ENCODE measurements around the gene FOXD1.
"Not testable (repeated sequence)": the region's sequence is repeated elsewhere in the genome, so short reads cannot be mapped to it uniquely, and the experiment has no call there.

Gene FOXD1

GRCh38 chr5:73448463-73449136, at the start of gene FOXD1:
TSS of gene FOXD1 (minus strand) at chr5:73448777. CDS start at chr5:73448362, 415 bp downstream.
- DNase-seq (ENCODE audit: low read depth), result peak; percentile 89

DNA sequence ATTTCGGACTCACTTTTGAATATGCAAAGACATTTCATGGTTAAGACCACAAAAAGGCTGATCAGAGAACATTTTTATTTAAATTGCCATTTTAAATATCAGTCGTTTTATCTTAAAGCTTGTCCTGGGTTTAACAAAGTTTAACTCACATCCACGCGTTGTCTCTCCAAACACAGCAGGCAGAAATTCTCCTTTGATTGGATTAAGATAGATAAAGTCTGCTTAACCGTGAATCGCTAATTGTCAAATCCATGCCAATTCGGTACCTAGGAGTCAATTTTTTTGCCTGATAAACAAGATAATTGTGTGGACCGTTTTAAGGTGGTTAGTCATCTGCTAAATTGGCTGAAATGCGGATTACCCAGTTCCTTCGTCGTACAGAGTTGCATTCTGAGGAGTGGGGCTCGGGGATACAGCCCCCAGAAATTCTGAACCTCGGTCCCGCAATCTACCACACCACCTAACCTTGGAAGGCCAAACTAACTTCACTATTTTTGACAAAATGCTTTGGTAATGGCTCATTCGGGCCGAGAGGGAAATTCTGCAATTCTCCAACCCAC, 49.0 kb upstream of the FOXD1 start:
- DNase-seq (ENCODE audit: low read depth), result peak; percentile 2

- DNase-seq (ENCODE audit: low read depth), result peak; percentile 68
Measured at GRCh38 chr5:73496984-73497457, 48.4 kb upstream of the FOXD1 start.

DNA sequence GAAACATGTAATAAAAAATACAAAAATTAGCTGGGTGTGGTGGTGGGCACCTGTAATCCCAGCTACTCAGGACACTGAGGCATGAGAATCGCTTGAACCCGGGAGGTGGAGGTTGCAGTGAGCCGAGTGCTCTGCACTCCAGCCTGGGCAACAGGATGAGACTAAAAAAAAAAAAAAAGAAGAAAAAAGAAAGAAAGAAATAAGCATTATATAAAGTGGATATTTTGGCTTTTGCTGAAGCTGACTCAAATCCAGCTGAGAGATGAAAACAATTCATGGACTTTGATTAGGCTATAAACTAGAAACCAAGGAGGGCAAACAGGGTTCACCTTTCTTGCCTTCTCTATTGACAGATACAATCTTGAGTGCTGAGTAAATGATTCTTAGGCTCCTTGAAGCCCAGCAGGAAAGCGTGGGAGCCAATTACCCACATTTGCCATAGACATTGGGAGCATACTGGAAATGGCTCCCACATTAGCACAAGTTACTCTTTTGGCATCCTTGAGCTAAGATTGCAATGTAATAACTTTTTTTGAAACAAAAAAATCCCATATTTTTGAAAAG, 47.3 kb upstream of the FOXD1 start:
- no peak for DNase-seq (ENCODE audit: low read depth)

GRCh38 chr5:73494721-73495120, 46.1 kb upstream of the FOXD1 start:
- no peak for DNase-seq (ENCODE audit: low read depth)

- no peak for DNase-seq (ENCODE audit: low read depth)
Measured at GRCh38 chr5:73493421-73493820, 44.8 kb upstream of the FOXD1 start.

DNA sequence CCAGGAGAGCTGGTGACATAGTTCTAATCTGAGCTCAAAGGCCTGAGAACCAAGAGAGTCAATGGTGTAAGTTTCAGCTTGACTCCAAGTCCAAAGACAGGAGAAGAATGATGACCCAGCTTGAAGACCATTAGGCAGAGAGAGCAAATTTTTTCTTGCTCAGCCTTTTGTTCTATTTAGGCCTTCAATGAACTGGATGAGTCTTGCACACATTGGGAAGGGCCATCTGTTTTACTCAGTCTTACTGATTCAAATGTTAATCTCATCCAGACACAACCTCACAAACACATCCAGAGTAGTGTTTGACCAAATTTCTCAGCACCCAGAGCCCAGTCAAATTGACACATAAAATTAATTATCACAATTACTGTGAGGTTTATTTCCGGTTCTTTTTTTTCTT, 42.6 kb upstream of the FOXD1 start:
- DNase-seq (ENCODE audit: low read depth), result no peak

DNA sequence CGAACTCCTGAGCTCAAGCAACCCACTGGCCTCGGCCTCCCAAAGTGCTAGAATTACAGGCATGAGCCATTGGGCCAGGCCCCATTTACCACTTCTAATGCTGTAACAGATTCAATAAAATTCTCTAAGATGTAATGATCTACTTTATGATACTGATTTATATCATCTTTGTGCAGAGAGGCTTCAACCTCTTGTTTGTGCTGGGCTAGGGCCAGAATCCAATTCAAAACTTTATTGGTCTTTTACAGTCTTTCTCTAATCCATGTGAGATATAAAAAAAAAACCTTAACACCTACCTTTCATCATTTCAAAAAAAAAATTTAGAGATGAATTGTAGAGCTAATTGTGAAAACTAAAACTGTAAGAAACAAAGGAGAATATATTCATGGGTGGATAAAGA, 41.5 kb upstream of the FOXD1 start:
- DNase-seq (ENCODE audit: low read depth), result no peak

DNA sequence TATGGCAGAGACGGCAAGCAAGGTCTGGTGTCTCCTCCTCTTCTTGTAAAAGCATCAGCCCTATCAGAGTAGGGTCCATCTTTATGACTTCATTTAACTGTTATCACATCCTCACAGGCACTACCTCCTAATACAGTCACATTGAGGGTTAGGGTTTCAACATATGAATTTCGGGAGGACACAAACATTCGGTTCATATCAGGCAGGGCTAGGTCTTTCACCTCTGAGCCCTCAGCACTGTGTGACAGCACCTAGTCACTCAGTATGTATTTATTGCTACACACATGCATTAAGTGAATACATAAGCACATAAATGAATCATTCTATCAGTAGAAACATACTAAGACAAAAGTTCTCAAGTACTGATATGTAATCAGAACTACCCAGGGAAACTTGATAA, 40.2 kb upstream of the FOXD1 start:
- DNase-seq (ENCODE audit: low read depth), result no peak

DNA sequence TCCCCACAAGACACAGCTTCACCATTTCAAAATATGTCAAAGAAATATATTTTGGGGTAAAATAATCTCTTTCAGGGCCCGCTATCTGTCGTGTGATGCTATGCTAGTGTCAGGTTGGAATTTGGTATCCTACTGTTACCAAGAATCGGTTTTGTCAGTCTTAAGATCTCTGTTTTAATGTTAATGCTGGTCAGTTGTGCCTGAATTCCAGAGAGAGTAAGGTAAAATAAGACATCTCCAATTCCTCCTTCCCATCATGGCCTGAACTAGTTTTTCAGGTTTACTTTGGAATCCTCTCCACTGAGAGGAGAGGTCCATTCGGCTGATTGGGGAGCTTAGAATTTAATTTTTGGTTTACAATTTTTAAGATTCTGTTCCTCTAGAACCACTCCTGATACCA, 39.2 kb upstream of the FOXD1 start:
- DNase-seq (ENCODE audit: low read depth), result no peak

DNA sequence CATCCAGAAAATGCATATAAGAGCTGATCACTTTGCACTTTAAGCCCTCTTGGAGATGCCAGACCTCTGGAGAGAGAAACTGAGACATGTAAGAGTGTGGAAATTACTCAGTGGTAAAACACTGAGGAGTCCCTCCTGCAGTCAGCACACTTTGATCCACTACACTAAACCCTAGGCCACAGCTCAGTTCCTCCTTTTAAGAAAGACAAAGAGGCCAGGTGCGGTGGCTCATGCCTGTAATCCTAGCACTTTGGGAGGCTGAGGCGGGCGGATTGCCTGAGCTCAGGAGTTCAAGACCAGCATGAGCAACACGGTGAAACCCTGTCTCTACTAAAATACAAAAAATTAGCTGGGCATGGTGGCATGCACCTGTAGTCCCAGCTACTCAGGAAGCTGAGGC, 38.7 kb upstream of the FOXD1 start:
- DNase-seq (ENCODE audit: low read depth), result not testable (repeated sequence)

GRCh38 chr5:73486119-73486899, 37.7 kb upstream of the FOXD1 start:
- no peak for DNase-seq (ENCODE audit: low read depth)

- peak; percentile 21 for DNase-seq (ENCODE audit: low read depth)
Measured at GRCh38 chr5:73485715-73486114, 37.1 kb upstream of the FOXD1 start.

- no peak for DNase-seq (ENCODE audit: low read depth)
Measured at GRCh38 chr5:73484511-73484910, 35.9 kb upstream of the FOXD1 start.

DNA sequence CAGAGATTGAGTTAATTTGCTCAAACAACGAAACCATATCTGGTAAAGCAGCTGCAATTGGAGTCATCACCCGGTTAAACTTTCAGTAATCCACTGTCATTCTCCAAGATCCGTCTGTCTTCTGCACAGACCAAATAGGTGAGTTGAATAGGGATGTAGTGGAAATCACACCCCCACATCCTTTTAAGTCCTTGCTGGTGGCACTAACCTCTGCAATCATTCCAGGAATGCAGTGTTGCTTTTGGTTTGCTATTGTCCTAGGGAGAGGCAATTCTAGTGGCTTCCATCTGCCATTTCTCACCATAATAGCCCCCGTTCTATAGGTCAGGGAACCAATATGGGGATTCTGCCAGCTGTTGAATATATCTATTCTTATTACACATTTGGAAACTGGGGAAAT, 35.1 kb upstream of the FOXD1 start:
- no peak for DNase-seq (ENCODE audit: low read depth)

GRCh38 chr5:73482383-73483136, 34.0 kb upstream of the FOXD1 start:
- peak; percentile 30 for DNase-seq (ENCODE audit: low read depth)

DNA sequence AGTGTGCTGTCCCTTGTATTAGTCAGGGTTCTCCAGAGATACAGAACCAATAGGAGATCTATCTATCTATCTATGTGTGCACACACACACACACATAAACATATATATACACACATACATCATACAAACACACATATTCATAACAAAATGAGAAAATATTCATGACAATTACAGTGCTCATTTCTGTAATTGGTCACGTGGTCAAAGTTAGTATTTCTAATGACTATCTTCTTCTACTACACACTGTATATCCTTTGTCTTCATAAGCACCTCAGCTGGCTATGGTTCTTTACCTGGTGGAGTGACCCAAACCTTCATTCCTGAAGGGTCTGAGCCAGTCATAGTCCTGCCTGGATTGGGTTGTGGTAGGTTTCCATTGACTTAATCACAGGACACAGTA, 31.9 kb upstream of the FOXD1 start:
- DNase-seq (ENCODE audit: low read depth), result no peak

DNA sequence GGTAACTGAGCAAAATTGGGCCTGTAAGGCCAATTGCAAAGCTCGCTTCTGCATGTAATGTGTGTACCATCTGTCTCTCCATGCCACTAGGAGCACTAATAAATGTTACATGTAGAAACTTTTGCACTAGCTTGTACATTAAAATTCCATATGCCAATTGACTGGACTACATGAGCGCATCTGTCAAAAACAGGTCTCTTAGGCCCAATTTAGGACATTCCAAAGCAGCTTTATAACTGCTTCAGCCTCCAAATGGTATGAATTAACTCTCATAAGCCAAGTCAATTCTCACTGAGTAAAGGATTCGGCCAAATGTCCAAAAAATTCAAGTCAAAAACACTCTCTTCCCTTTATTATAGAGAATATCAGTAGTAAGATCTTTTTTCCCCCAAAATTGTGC, 23.5 kb upstream of the FOXD1 start:
- DNase-seq (ENCODE audit: low read depth), result no peak

DNA sequence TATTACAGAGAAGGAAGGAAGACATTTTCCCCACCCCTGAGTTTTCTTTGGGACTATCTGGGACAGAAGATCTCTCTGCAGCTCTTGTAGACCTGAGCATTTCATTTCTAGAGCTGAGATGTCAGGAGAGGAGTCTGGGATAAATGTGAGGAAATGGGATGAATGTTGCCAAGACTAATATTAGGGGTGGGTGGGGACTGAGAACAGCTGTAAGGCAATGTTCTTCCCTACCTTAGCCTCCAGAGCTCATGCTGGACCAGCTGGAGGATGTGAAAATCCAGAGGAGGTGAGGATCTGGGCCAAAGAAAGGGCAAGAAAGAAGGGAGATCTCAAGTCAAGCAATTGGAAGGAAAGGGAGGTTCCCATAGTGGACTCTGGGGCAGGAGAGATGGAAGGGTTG, 23.1 kb upstream of the FOXD1 start:
- DNase-seq (ENCODE audit: low read depth), result no peak

GRCh38 chr5:73469878-73470277, 21.3 kb upstream of the FOXD1 start:
- DNase-seq (ENCODE audit: low read depth), result no peak

- DNase-seq (ENCODE audit: low read depth), result not testable (repeated sequence)
Measured at GRCh38 chr5:73468638-73469037, 20.1 kb upstream of the FOXD1 start.
